ENCODE data around the gene CLIP2.

CLIP2 gene

GRCh38 chr7:74262639-74263398 lies 26.4 kb upstream of the CLIP2 start:
- no peak for TF ChIP-seq CTCF (IDR thresholded peaks at IDR 0.05; ENCODE audit: insufficient read depth, low read depth, low read length, missing control alignments)
- DNase-seq (ENCODE audit: low read depth), result no peak
- no peak overlapping the region for H3K4me3 ChIP-seq (ENCODE audit: low read length)

DNA sequence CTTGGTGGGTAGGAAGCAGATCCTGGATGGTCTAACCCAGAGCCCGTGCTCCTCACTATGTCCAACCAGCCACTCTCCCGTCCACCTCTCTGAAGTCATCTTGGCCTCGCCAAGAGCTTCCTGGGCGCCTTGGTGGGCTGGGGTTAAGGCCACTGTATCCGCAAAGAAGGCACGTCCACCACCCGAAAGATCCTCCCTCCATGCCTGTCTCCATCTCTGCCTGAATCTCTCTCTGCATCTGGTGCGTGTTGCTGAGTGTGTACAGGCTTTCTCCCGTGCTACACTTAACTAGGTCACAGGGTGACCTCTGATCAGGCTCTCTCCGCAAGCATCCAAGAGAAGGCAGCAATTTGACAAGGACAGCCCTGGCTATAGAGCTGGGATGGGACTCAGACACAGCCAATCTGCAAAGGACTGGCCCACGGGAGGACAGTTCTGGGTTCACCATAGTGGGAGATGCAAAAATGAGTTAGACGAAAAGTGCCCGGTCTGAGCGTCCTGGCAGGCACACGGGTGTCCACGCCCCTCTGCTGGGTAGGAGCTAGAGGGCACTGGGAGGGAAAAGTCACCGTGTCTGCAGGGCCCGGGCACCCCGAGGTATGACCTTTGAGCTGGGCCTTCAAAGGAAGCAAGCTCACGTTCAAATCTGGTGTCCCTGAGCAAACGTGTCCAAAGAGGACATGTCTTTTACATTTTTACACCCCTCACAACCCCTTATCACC lies 25.6 kb upstream of the CLIP2 start:
- no peak overlapping the region for H3K4me3 ChIP-seq (ENCODE audit: low read length)
- DNase-seq (ENCODE audit: low read depth), result no peak
- TF ChIP-seq CTCF (IDR thresholded peaks at IDR 0.05; ENCODE audit: insufficient read depth, low read depth, low read length, missing control alignments), result no peak

GRCh38 chr7:74266191-74266963 lies 22.8 kb upstream of the CLIP2 start:
- DNase-seq (ENCODE audit: low read depth), result no peak
- H3K4me3 ChIP-seq (ENCODE audit: low read length), result no peak overlapping the region
- TF ChIP-seq CTCF (IDR thresholded peaks at IDR 0.05; ENCODE audit: insufficient read depth, low read depth, low read length, missing control alignments), result no peak

DNA sequence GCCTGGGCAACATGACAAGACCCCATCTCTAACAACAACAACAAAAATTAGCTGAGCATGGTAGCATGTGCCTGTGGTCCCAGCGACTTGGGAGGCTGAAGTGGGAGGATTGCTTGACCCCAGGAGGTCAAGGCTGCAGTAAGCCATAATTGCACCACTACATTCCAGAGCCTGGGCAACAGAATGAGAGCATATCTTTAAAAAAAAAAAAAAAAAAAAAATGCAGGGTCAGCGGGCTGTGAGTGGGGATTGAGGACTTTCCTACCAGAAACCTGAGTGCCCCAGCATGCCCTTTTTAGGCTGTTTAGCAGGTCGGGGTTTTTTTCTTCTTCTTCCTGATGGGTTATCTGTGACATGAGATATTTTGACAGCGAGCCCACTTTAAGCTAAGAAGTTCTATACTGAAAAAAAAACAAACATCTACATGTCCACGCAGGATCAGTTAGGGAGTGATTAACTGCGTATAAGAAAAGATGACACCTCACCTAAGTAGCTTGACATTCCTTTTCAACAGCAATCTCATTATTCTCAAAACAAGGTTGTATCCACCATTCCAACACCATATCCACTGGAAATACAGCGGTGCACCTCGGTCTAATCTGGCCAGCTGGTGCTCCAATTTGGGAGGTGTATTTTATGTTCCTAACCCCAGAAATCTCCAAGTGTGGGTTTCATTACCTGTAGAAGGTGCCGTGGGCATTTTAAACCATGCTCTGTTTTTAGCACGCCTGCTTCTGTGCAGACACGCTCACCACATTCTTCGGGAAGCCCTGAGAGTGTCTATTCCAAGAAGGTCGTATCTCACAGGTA lies 21.2 kb upstream of the CLIP2 start:
- TF ChIP-seq CTCF (IDR thresholded peaks at IDR 0.05; ENCODE audit: insufficient read depth, low read depth, low read length, missing control alignments), result no peak
- no peak overlapping the region for H3K4me3 ChIP-seq (ENCODE audit: low read length)
- DNase-seq (ENCODE audit: low read depth), result peak; percentile 51

- peak overlapping the region; percentile 62 for H3K4me3 ChIP-seq (ENCODE audit: low read length)
- no peak for TF ChIP-seq CTCF (IDR thresholded peaks at IDR 0.05; ENCODE audit: insufficient read depth, low read depth, low read length, missing control alignments)
- peak; percentile 82 for DNase-seq (ENCODE audit: low read depth)
Observed at GRCh38 chr7:74269757-74270277, 19.4 kb upstream of the CLIP2 start.

GRCh38 chr7:74271742-74272141 lies 17.5 kb upstream of the CLIP2 start:
- no peak for DNase-seq (ENCODE audit: low read depth)
- no peak overlapping the region for H3K4me3 ChIP-seq (ENCODE audit: low read length)
- TF ChIP-seq CTCF (IDR thresholded peaks at IDR 0.05; ENCODE audit: insufficient read depth, low read depth, low read length, missing control alignments), result no peak

Measured in epithelial cell of esophagus (primary cell).